Panc1 (cell line): ENCODE results near the gene RNGTT.

ENCODE experiments used
- POLR2AphosphoS5 ChIP-seq: IDR thresholded peaks from 2 replicates; pipeline ENCODE4 v1.6.1; 2012; ENCODE audit warnings: mild to moderate bottlenecking, low read depth, low read length, moderate library complexity
- SIN3A ChIP-seq: IDR thresholded peaks from 2 replicates; pipeline ENCODE4 v1.6.1; 2012; ENCODE audit warnings: low read depth, mild to moderate bottlenecking, low read length, moderate library complexity, borderline replicate concordance; ENCODE audit not compliant: insufficient read depth
- TCF7L2 ChIP-seq: IDR thresholded peaks from 2 replicates; pipeline ENCODE4 v1.6.1; 2011; ENCODE audit warnings: mild to moderate bottlenecking, low read depth, low read length, inconsistent platforms
- TF ChIP-seq, protein P1 (sequence below): fragments of 450-650 bp; IDR thresholded peaks from 2 replicates; pipeline ENCODE4 v1.5.1; 2017; ENCODE audit warnings: mild to moderate bottlenecking
- TF ChIP-seq, protein P2 (sequence below), 2 experiments: IDR thresholded peaks; 2 replicates each; pipeline ENCODE4 v1.6.1; 2011 to 2012; ENCODE audit warnings: low read depth in 2 of 2, control low read depth in 1 of 2, low read length in 1 of 2, mild to moderate bottlenecking in 1 of 2, moderate library complexity in 1 of 2; ENCODE audit not compliant: insufficient read depth in 1 of 2

DNA sequence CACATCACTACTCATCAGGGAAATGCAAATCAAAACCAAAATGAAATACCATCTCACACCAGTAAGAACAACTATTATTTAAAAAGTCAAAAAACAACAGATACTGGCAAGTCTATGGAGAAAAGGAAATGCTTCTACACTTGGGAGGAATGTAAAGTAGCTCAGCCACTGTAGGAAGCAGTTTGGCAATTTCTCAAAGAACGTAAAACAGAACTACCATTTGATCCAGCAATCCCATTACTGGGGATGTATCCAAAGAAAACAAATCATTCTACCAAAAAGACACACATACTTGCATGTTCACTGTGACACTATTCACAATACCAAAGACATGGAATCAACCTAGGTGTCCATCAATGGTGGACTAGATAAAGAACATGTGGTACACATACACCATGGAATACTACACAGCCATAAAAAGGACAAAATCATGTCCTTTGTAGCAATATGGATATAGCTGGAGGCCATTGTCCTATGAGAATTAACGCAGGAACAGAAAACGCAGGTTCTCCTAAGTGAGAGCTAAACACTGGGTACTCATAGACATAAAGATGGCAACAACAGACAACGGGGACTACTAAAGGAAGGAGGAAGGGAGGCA lies 260.4 kb downstream of the RNGTT start:
- TF ChIP-seq TCF7L2 (no peak), SIN3A (no peak), POLR2AphosphoS5 (no peak)
- TF ChIP-seq, protein P1, sequence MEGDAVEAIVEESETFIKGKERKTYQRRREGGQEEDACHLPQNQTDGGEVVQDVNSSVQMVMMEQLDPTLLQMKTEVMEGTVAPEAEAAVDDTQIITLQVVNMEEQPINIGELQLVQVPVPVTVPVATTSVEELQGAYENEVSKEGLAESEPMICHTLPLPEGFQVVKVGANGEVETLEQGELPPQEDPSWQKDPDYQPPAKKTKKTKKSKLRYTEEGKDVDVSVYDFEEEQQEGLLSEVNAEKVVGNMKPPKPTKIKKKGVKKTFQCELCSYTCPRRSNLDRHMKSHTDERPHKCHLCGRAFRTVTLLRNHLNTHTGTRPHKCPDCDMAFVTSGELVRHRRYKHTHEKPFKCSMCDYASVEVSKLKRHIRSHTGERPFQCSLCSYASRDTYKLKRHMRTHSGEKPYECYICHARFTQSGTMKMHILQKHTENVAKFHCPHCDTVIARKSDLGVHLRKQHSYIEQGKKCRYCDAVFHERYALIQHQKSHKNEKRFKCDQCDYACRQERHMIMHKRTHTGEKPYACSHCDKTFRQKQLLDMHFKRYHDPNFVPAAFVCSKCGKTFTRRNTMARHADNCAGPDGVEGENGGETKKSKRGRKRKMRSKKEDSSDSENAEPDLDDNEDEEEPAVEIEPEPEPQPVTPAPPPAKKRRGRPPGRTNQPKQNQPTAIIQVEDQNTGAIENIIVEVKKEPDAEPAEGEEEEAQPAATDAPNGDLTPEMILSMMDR: no peak
- TF ChIP-seq, protein P2, sequence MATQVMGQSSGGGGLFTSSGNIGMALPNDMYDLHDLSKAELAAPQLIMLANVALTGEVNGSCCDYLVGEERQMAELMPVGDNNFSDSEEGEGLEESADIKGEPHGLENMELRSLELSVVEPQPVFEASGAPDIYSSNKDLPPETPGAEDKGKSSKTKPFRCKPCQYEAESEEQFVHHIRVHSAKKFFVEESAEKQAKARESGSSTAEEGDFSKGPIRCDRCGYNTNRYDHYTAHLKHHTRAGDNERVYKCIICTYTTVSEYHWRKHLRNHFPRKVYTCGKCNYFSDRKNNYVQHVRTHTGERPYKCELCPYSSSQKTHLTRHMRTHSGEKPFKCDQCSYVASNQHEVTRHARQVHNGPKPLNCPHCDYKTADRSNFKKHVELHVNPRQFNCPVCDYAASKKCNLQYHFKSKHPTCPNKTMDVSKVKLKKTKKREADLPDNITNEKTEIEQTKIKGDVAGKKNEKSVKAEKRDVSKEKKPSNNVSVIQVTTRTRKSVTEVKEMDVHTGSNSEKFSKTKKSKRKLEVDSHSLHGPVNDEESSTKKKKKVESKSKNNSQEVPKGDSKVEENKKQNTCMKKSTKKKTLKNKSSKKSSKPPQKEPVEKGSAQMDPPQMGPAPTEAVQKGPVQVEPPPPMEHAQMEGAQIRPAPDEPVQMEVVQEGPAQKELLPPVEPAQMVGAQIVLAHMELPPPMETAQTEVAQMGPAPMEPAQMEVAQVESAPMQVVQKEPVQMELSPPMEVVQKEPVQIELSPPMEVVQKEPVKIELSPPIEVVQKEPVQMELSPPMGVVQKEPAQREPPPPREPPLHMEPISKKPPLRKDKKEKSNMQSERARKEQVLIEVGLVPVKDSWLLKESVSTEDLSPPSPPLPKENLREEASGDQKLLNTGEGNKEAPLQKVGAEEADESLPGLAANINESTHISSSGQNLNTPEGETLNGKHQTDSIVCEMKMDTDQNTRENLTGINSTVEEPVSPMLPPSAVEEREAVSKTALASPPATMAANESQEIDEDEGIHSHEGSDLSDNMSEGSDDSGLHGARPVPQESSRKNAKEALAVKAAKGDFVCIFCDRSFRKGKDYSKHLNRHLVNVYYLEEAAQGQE (IDR thresholded peaks at IDR 0.05; ENCODE audit: insufficient read depth in 1 of 2, low read depth in 2 of 2, low read length in 1 of 2): no peak
